BJ (cell line): ENCODE measurements around the gene BUD23. TPM values are rescaled to one million over a fixed set of nuclear protein-coding genes. Genes with fewer than 3 reads are reported as not detected.
A peak's percentile ranks its signal among the peaks of the same experiment; 100 is the strongest.

Experiments used
- CTCF ChIA-PET: fragments of 350-600 bp; formaldehyde crosslinking; extraction: SDS; loops from one replicate; lab custom pipeline; 2021; ENCODE audit warnings: antibody characterized with exemption, inconsistent platforms; lab: Yijun Ruan, JAX
- POLR2A ChIA-PET: fragments of 300-600 bp; sonication (Branson Sonifier 250); formaldehyde crosslinking; extraction: SDS; loops from one replicate; lab custom pipeline; 2021; ENCODE audit warnings: antibody characterized with exemption; lab: Charles Lee
- DNase-seq: peaks from one replicate; pipeline ENCODE4 v3.0.0-alpha.2; 2011; ENCODE audit warnings: low read depth
- H3K27me3 ChIP-seq: 2 replicates; pipeline ENCODE4 v1.6.0; 2011; ENCODE audit warnings: low read length; ENCODE audit not compliant: control insufficient read depth, insufficient read depth
- H3K36me3 ChIP-seq: 2 replicates; pipeline ENCODE4 v1.5.1; 2011; ENCODE audit warnings: low read length; ENCODE audit not compliant: control insufficient read depth, insufficient read depth
- H3K4me3 ChIP-seq: 2 replicates; pipeline ENCODE4 v1.5.1; 2011; ENCODE audit warnings: low read depth, mild to moderate bottlenecking, control low read depth, low read length
- CTCF ChIP-seq: IDR thresholded peaks from 2 replicates; pipeline ENCODE4 v1.5.1; 2011; ENCODE audit warnings: low read depth, mild to moderate bottlenecking, control low read depth, inconsistent platforms, low read length, moderate library complexity; ENCODE audit not compliant: insufficient read depth
- polyA plus RNA-seq: library from polyadenylated mRNA; depleted of rRNA; stranded (reverse); fragments of >200 nt; gene quantifications from 2 replicates; pipeline ENCODE4 v1.2.3, GENCODE V29; 2011

BUD23 gene
- polyA plus RNA-seq, 1 experiment: 69.8 TPM

- TF ChIP-seq CTCF: no peak
- POLR2A ChIA-PET: interaction anchor here (0.5 kb wide), 1 partner anchor 29 kb away, joined by 4 read pairs; no protein-coding TSS in a partner anchor
- CTCF ChIA-PET: interaction anchor here (0.7 to 2.9 kb wide), 10 partner anchors 9 to 73 kb away, joined by 3 to 20 read pairs (median 4); no protein-coding TSS in a partner anchor
- Histone ChIP-seq H3K4me3 (peak overlapping the region; percentile 77), H3K36me3 (peaks cover 3% of the 10 kb centered on the region; the same call in 1 of the 2 replicates), H3K27me3 (no peaks in the 10 kb centered on the region)
- no peak for DNase-seq
Measured at GRCh38 chr7:73668886-73669230, 14.5 kb upstream of the BUD23 start.

GRCh38 chr7:73669288-73669701 is 14.1 kb upstream of the BUD23 start:
- Histone ChIP-seq H3K4me3 (no peak overlapping the region; the same call in 1 of the 2 replicates), H3K36me3 (peaks cover 3% of the 10 kb centered on the region; the same call in 1 of the 2 replicates), H3K27me3 (no peaks in the 10 kb centered on the region)
- CTCF ChIA-PET: interaction anchor here (0.8 to 2.9 kb wide), 5 partner anchors 40 to 62 kb away, joined by 3 to 20 read pairs (median 7); no protein-coding TSS in a partner anchor
- no peak for TF ChIP-seq CTCF
- no peak for DNase-seq
- POLR2A ChIA-PET: no interaction called here

GRCh38 chr7:73669858-73670385 is 13.5 kb upstream of the BUD23 start:
- CTCF ChIA-PET: interaction anchor here (2.5 to 2.9 kb wide), 2 partner anchors 41 to 62 kb away, joined by 11 to 20 read pairs; no protein-coding TSS in a partner anchor
- POLR2A ChIA-PET: no interaction called here
- no peak for DNase-seq
- Histone ChIP-seq H3K27me3 (no peaks in the 10 kb centered on the region), H3K36me3 (peaks cover 3% of the 10 kb centered on the region; the same call in 1 of the 2 replicates), H3K4me3 (no peak overlapping the region)
- TF ChIP-seq CTCF: no peak

- DNase-seq: no peak
- H3K4me3 ChIP-seq: no peak overlapping the region
- H3K27me3 ChIP-seq: no peaks in the 10 kb centered on the region
- ChIA-PET POLR2A (no interaction called here), CTCF (interaction anchor here (1.1 to 1.9 kb wide), 2 partner anchors 54 to 65 kb away, joined by 6 to 7 read pairs; no protein-coding TSS in a partner anchor)
- peaks cover 3% of the 10 kb centered on the region; the same call in 1 of the 2 replicates for H3K36me3 ChIP-seq
- no peak for TF ChIP-seq CTCF
Measured at GRCh38 chr7:73671322-73671661, 12.1 kb upstream of the BUD23 start.

- Histone ChIP-seq H3K36me3 (peaks cover 3% of the 10 kb centered on the region; the same call in 1 of the 2 replicates), H3K4me3 (no peak overlapping the region), H3K27me3 (no peaks in the 10 kb centered on the region)
- CTCF ChIA-PET: interaction anchor here (0.6 to 1.9 kb wide), 2 partner anchors 65 to 161 kb away, joined by 3 to 7 read pairs; no protein-coding TSS in a partner anchor
- TF ChIP-seq CTCF: no peak
- no peak for DNase-seq
- POLR2A ChIA-PET: no interaction called here
Measured at GRCh38 chr7:73671857-73672445, 11.4 kb upstream of the BUD23 start.
